GM23338 (cell line): ENCODE measurements around the gene C10orf90. TPM values are rescaled to one million over a fixed set of nuclear protein-coding genes. Genes with fewer than 3 reads are reported as not detected.

Experiments used
- ATAC-seq: fragments of 200-7000 bp; cut with Tn5 transposase; 3 replicates; pipeline ENCODE4 v1.9.1; 2020
- DNase-seq: peaks from one replicate; pipeline ENCODE4 v3.0.0-alpha.2; 2015; ENCODE audit warnings: low spot score
- H2AFZ ChIP-seq: fragments of 200-600 bp; sonication (generic); 2 replicates; pipeline ENCODE4 v1.8.0; 2016; ENCODE audit warnings: antibody characterized with exemption, mild to moderate bottlenecking, moderate library complexity
- H3F3A ChIP-seq: fragments of 200-600 bp; sonication (generic); replicated peaks from 2 replicates; pipeline ENCODE4 v1.8.0; 2017; ENCODE audit warnings: antibody characterized with exemption, mixed run types, low read depth
- H3K27ac ChIP-seq: fragments of 200-600 bp; sonication (generic); 2 replicates; pipeline ENCODE4 v1.6.1; 2016; ENCODE audit warnings: low read depth
- H3K27me3 ChIP-seq: fragments of 200-600 bp; sonication (generic); 2 replicates; pipeline ENCODE4 v1.8.0; 2016; ENCODE audit warnings: mild to moderate bottlenecking, mixed run types, moderate library complexity; ENCODE audit not compliant: insufficient read depth
- H3K36me3 ChIP-seq: fragments of 200-600 bp; sonication (generic); 2 replicates; pipeline ENCODE4 v1.8.0; 2016; ENCODE audit warnings: mild to moderate bottlenecking; ENCODE audit not compliant: insufficient read depth
- H3K4me1 ChIP-seq: fragments of 200-600 bp; sonication (generic); 2 replicates; pipeline ENCODE4 v1.8.0; 2016; ENCODE audit warnings: mild to moderate bottlenecking, moderate library complexity; ENCODE audit not compliant: insufficient read depth
- H3K4me2 ChIP-seq: fragments of 200-600 bp; sonication (generic); 2 replicates; pipeline ENCODE4 v1.7.1; 2017; ENCODE audit warnings: mixed run types
- H3K4me3 ChIP-seq: fragments of 200-600 bp; sonication (generic); 2 replicates; pipeline ENCODE4 v1.6.1; 2016; ENCODE audit warnings: mixed run types
- H3K79me2 ChIP-seq: fragments of 200-600 bp; sonication (generic); replicated peaks from 2 replicates; pipeline ENCODE4 v1.8.0; 2017; ENCODE audit warnings: mild to moderate bottlenecking; ENCODE audit not compliant: insufficient read depth
- H3K9me2 ChIP-seq: fragments of 200-600 bp; sonication (generic); 2 replicates; pipeline ENCODE4 v1.8.0; 2017; ENCODE audit not compliant: insufficient read depth
- H4K20me1 ChIP-seq: fragments of 200-600 bp; sonication (generic); replicated peaks from 2 replicates; pipeline ENCODE4 v1.8.0; 2017; ENCODE audit warnings: mild to moderate bottlenecking; ENCODE audit not compliant: insufficient read depth
- H3K27ac Mint-ChIP-seq: 2 replicates; pipeline ENCODE4 v1.8.0; 2020; ENCODE audit warnings: inconsistent platforms, mild to moderate bottlenecking, moderate library complexity, mixed read lengths
- H3K27me3 Mint-ChIP-seq: 3 replicates; pipeline ENCODE4 v1.8.0; 2022; ENCODE audit warnings: low read depth, mild to moderate bottlenecking, moderate library complexity, mixed read lengths, inconsistent platforms; ENCODE audit not compliant: insufficient read depth, poor library complexity
- H3K36me3 Mint-ChIP-seq: 3 replicates; pipeline ENCODE4 v1.8.0; 2021; ENCODE audit warnings: low read depth, mild to moderate bottlenecking, inconsistent platforms, moderate library complexity, mixed read lengths
- H3K4me1 Mint-ChIP-seq: 3 replicates; pipeline ENCODE4 v1.8.0; 2020; ENCODE audit warnings: mild to moderate bottlenecking, inconsistent platforms, mixed read lengths
- H3K4me3 Mint-ChIP-seq: 3 replicates; pipeline ENCODE4 v1.8.0; 2021; ENCODE audit warnings: moderate library complexity, mild to moderate bottlenecking, inconsistent platforms, mixed read lengths
- H3K9me3 Mint-ChIP-seq: 3 replicates; pipeline ENCODE4 v1.8.0; 2020; ENCODE audit warnings: moderate library complexity, mild to moderate bottlenecking, inconsistent platforms, mixed read lengths
- CREB1 ChIP-seq: fragments of 250-450 bp; sonication (Bioruptor Pico); IDR thresholded peaks from 2 replicates; pipeline ENCODE4 v1.5.0; 2020; ENCODE audit warnings: low read depth, mild to moderate bottlenecking, moderate library complexity
- CTCF ChIP-seq, 2 experiments: fragments of 200-600 bp in 1 of 2; sonication (generic) in 1 of 2; conservative IDR thresholded peaks; 2 replicates each; pipeline versions ENCODE4 v1.5.1 to v1.6.1; 2016 to 2017; ENCODE audit warnings: antibody characterized with exemption in 2 of 2, low read depth in 2 of 2, mild to moderate bottlenecking in 2 of 2, moderate library complexity in 1 of 2
- ETS1 ChIP-seq: IDR thresholded peaks from 2 replicates; pipeline ENCODE4 v1.6.1; 2016; ENCODE audit warnings: antibody characterized with exemption
- EZH2 ChIP-seq: fragments of 200-600 bp; sonication (generic); IDR thresholded peaks from one replicate; pipeline ENCODE4 v1.8.0; 2017; ENCODE audit warnings: antibody characterized with exemption, mild to moderate bottlenecking, low read depth; ENCODE audit not compliant: unreplicated experiment
- EZH2phosphoT487 ChIP-seq: fragments of 200-600 bp; sonication (generic); IDR thresholded peaks from one replicate; pipeline ENCODE4 v1.8.1; 2018; ENCODE audit warnings: antibody characterized with exemption; ENCODE audit not compliant: unreplicated experiment
- JUNB ChIP-seq: IDR thresholded peaks from one replicate; pipeline ENCODE4 v1.6.1; 2016; ENCODE audit warnings: antibody characterized with exemption; ENCODE audit not compliant: unreplicated experiment
- NANOG ChIP-seq: IDR thresholded peaks from 2 replicates; pipeline ENCODE4 v1.6.1; 2016; ENCODE audit warnings: antibody characterized with exemption, borderline replicate concordance
- POLR2AphosphoS5 ChIP-seq: IDR thresholded peaks from 2 replicates; pipeline ENCODE4 v1.6.1; 2016; ENCODE audit warnings: antibody characterized with exemption, low read depth
- REST ChIP-seq: IDR thresholded peaks from one replicate; pipeline ENCODE4 v1.6.1; 2018; ENCODE audit warnings: antibody characterized with exemption; ENCODE audit not compliant: unreplicated experiment
- STAT1 ChIP-seq: IDR thresholded peaks from one replicate; pipeline ENCODE4 v1.6.1; 2016; ENCODE audit warnings: antibody characterized with exemption; ENCODE audit not compliant: unreplicated experiment
- ZNF114 ChIP-seq: fragments of 250-450 bp; sonication (Bioruptor Pico); IDR thresholded peaks from 2 replicates; pipeline ENCODE4 v1.5.0; 2020; ENCODE audit warnings: mild to moderate bottlenecking, moderate library complexity
- ZNF331 ChIP-seq: fragments of 250-450 bp; sonication (Bioruptor Pico); IDR thresholded peaks from 2 replicates; pipeline ENCODE4 v1.5.0; 2020; ENCODE audit warnings: low read depth, mild to moderate bottlenecking, moderate library complexity
- polyA plus RNA-seq: library from polyadenylated mRNA; unstranded; fragments of >200 nt; fragmentation: Nextera tagmentation; extraction: Ambion mirVana; gene quantifications from 2 replicates; pipeline ENCODE4 v1.2.1, GENCODE V29; 2016
- total RNA-seq: library from RNA; depleted of rRNA; stranded (reverse); fragments of >200 nt; shearing (Covaris generic); gene quantifications from 2 replicates; pipeline ENCODE4 v1.2.3, GENCODE V29; 2014

Gene C10orf90
- total and polyA plus RNA-seq, 2 experiments from 2014 or later = 0.76 to 0.97 TPM

DNA sequence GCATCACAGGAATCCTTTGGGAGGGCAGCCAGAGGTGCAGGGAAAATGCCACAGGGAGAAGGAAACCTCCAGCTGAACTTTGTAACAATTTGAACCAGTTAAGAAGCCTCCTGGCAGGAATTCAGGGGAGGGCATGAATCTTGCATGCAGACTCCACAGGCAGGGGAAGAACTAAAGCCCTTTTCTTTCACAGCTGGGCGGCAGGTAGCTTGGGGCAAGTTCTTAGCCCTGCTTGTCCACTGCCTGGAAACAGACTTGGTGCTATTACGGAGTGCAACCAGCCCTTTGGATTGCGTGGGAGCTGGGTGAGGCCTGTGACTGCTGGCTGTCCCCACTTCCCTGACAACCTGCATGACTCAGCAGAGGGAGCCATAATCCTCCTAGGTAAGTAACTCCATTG is 230.6 kb downstream of the C10orf90 start:
- Histone ChIP-seq H3K4me2 (no peak overlapping the region), H3K9me2 (0 out of 2 replicates have a peak, but pooled peaks cover 18% of the 10 kb centered on the region), H2AFZ (0 out of 2 replicates have a peak overlapping the region, but pooled peaks have one; percentile 63), H3K79me2 (no peaks in the 10 kb centered on the region), H3K36me3 (no peaks in the 10 kb centered on the region), H3K27ac (no peak overlapping the region), H3K4me3 (no peak overlapping the region), H3K4me1 (no peaks in the 10 kb centered on the region), H3K27me3 (no peaks in the 10 kb centered on the region), H4K20me1 (no peaks in the 10 kb centered on the region), H3F3A (no peaks in the 10 kb centered on the region)
- Mint-ChIP-seq H3K36me3 (peaks cover 5% of the 10 kb centered on the region; the same call in 2 of the 3 replicates), H3K4me3 (no peak overlapping the region), H3K4me1 (no peaks in the 10 kb centered on the region; the same call in 2 of the 3 replicates), H3K27me3 (no peaks in the 10 kb centered on the region), H3K27ac (no peak overlapping the region), H3K9me3 (peaks cover 8% of the 10 kb centered on the region)
- DNase-seq (no peak), ATAC-seq (no peak)
- TF ChIP-seq JUNB (no peak), EZH2phosphoT487 (no peak), CTCF (conservative IDR thresholded peaks at IDR 0.05; ENCODE audit: low read depth in 2 of 2) (0 out of 4 replicates have a peak, but pooled peaks of 1 of the 2 experiments have one; percentile 19), CREB1 (CRISPR knock-in tag) (no peak), STAT1 (no peak), ZNF114 (CRISPR knock-in tag) (no peak), EZH2 (no peak)

DNA sequence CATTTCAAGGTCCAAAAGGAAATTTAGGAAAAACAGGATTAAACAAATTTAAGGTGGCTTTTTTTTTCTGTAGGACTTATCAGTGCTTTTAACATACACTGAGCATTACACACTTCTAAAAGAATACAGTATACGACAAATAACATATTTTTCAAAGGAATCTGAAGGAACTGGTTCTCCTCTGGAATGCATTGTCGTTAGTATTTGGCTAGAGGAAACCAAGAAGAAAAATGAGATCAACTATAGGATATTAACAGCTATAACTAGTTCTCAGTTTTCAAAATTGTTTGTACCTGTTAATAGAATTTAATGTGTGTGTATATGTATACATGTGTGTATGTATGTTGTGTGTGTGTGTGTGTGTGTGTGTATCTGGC is 232.1 kb downstream of the C10orf90 start:
- Histone ChIP-seq H3F3A (no peaks in the 10 kb centered on the region), H3K27me3 (no peaks in the 10 kb centered on the region), H3K27ac (no peak overlapping the region), H4K20me1 (no peaks in the 10 kb centered on the region), H3K9me2 (0 out of 2 replicates have a peak, but pooled peaks cover 17% of the 10 kb centered on the region), H2AFZ (no peak overlapping the region), H3K4me1 (no peaks in the 10 kb centered on the region), H3K4me2 (no peak overlapping the region), H3K36me3 (no peaks in the 10 kb centered on the region), H3K79me2 (no peaks in the 10 kb centered on the region), H3K4me3 (no peak overlapping the region)
- no peaks in the 10 kb centered on the region; the same call in 2 of the 3 replicates for H3K4me1 Mint-ChIP-seq
- no peak for DNase-seq
- no peak overlapping the region for H3K4me3 Mint-ChIP-seq
- no peaks in the 10 kb centered on the region for H3K27me3 Mint-ChIP-seq
- peaks cover 5% of the 10 kb centered on the region; the same call in 2 of the 3 replicates for H3K36me3 Mint-ChIP-seq
- no peak overlapping the region for H3K27ac Mint-ChIP-seq
- ATAC-seq = no peak
- H3K9me3 Mint-ChIP-seq = peaks cover 6% of the 10 kb centered on the region
- TF ChIP-seq ZNF114 (CRISPR knock-in tag) (no peak), REST (no peak), NANOG (no peak), ZNF331 (no peak), POLR2AphosphoS5 (no peak), STAT1 (no peak), EZH2 (no peak), ETS1 (no peak), CTCF (conservative IDR thresholded peaks at IDR 0.05; ENCODE audit: low read depth in 2 of 2) (no peak), CREB1 (CRISPR knock-in tag) (no peak), EZH2phosphoT487 (no peak), JUNB (no peak)
